Osteoblast (primary cell): ENCODE measurements around the gene NID1. TPM values are rescaled to one million over a fixed set of nuclear protein-coding genes. Genes with fewer than 3 reads are reported as not detected.

Experiments
- DNase-seq: peaks from one replicate; pipeline ENCODE4 v3.0.0; 2011; ENCODE audit warnings: low spot score, mixed read lengths; ENCODE audit not compliant: insufficient read length; ENCODE audit errors: missing footprints
- H2AFZ ChIP-seq: 2 replicates; pipeline ENCODE4 v1.6.0; 2011; ENCODE audit warnings: mild to moderate bottlenecking, low read length
- H3K27ac ChIP-seq: 2 replicates; pipeline ENCODE4 v1.5.1; 2011; ENCODE audit warnings: mild to moderate bottlenecking, low read depth, low read length, moderate library complexity
- H3K27me3 ChIP-seq: 2 replicates; pipeline ENCODE4 v1.6.0; 2012; ENCODE audit warnings: mild to moderate bottlenecking, control low read depth, inconsistent platforms, low read length, moderate library complexity; ENCODE audit not compliant: insufficient read depth
- H3K36me3 ChIP-seq: 2 replicates; pipeline ENCODE4 v1.5.1; 2011; ENCODE audit warnings: mild to moderate bottlenecking, low read length, control low read depth, moderate library complexity; ENCODE audit not compliant: insufficient read depth
- H3K4me1 ChIP-seq: 2 replicates; pipeline ENCODE4 v1.5.1; 2011; ENCODE audit warnings: mild to moderate bottlenecking, low read length, control low read depth, moderate library complexity; ENCODE audit not compliant: insufficient read depth
- H3K4me2 ChIP-seq: 2 replicates; pipeline ENCODE4 v1.6.0; 2011; ENCODE audit warnings: mild to moderate bottlenecking, low read length; ENCODE audit not compliant: insufficient read depth
- H3K4me3 ChIP-seq: fragments of 200-600 bp; sonication (generic); 3 replicates; pipeline ENCODE4 v1.5.1; 2012; ENCODE audit warnings: mild to moderate bottlenecking, low read length, inconsistent platforms; ENCODE audit not compliant: insufficient read depth
- H3K79me2 ChIP-seq: 2 replicates; pipeline ENCODE4 v1.6.0; 2012; ENCODE audit warnings: mild to moderate bottlenecking, low read length, control low read depth, inconsistent platforms; ENCODE audit not compliant: insufficient read depth
- H3K9me3 ChIP-seq: 2 replicates; pipeline ENCODE4 v1.5.1; 2011; ENCODE audit warnings: low read depth, low read length, control low read depth
- H4K20me1 ChIP-seq: 2 replicates; pipeline ENCODE4 v1.6.0; 2012; ENCODE audit warnings: mild to moderate bottlenecking, low read length, control low read depth; ENCODE audit not compliant: insufficient read depth
- total RNA-seq: library from RNA; depleted of rRNA; stranded (reverse); fragments of >200 nt; gene quantifications from 2 replicates; pipeline ENCODE4 v1.2.3, GENCODE V29; 2012
- TF ChIP-seq, protein P1 (sequence below): IDR thresholded peaks from 2 replicates; pipeline ENCODE4 v1.5.1; 2011; ENCODE audit warnings: mild to moderate bottlenecking, low read depth, low read length, moderate library complexity; ENCODE audit errors: extremely low read depth

Gene NID1
- total RNA-seq, 1 donor: 40.2 TPM

- Histone ChIP-seq H3K27me3 (no peaks in the 10 kb centered on the region), H3K9me3 (no peaks in the 10 kb centered on the region), H3K4me1 (no peaks in the 10 kb centered on the region), H3K4me3 (no peak overlapping the region), H3K79me2 (no peaks in the 10 kb centered on the region), H2AFZ (no peak overlapping the region), H3K36me3 (no peaks in the 10 kb centered on the region), H4K20me1 (no peaks in the 10 kb centered on the region), H3K4me2 (no peak overlapping the region), H3K27ac (no peak overlapping the region)
- TF ChIP-seq, protein P1, sequence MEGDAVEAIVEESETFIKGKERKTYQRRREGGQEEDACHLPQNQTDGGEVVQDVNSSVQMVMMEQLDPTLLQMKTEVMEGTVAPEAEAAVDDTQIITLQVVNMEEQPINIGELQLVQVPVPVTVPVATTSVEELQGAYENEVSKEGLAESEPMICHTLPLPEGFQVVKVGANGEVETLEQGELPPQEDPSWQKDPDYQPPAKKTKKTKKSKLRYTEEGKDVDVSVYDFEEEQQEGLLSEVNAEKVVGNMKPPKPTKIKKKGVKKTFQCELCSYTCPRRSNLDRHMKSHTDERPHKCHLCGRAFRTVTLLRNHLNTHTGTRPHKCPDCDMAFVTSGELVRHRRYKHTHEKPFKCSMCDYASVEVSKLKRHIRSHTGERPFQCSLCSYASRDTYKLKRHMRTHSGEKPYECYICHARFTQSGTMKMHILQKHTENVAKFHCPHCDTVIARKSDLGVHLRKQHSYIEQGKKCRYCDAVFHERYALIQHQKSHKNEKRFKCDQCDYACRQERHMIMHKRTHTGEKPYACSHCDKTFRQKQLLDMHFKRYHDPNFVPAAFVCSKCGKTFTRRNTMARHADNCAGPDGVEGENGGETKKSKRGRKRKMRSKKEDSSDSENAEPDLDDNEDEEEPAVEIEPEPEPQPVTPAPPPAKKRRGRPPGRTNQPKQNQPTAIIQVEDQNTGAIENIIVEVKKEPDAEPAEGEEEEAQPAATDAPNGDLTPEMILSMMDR: no peak
- DNase-seq: no peak
Observed at GRCh38 chr1:236091933-236092318, 27.0 kb upstream of the NID1 start.

DNA sequence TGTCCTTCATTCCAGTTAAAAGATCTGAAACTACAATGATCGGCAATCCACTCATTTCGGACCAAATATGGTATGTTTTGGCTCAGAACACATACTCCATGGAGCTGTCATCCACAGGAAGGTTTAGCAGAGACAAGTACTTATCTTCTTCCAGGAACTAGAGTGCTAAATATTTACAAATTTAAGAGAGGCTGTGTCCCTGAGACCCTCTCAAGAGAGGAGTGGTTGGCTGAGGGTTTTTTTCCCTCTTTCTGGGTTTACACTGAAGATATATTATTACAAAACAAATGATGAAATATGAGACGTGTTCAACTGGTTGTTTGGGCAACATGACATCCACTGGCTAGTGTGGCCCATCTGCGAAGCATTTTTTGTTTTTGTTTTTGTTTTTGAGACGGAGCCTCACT is 25.9 kb upstream of the NID1 start:
- Histone ChIP-seq H3K36me3 (no peaks in the 10 kb centered on the region), H3K27ac (no peak overlapping the region), H3K4me2 (peak overlapping the region; percentile 78), H3K4me1 (no peaks in the 10 kb centered on the region), H2AFZ (peak overlapping the region; percentile 85), H3K27me3 (no peaks in the 10 kb centered on the region), H4K20me1 (no peaks in the 10 kb centered on the region), H3K4me3 (peak overlapping the region; percentile 57), H3K9me3 (no peaks in the 10 kb centered on the region), H3K79me2 (no peaks in the 10 kb centered on the region)
- TF ChIP-seq, protein P1: no peak
- DNase-seq: no peak

GRCh38 chr1:236089046-236089773 is 24.3 kb upstream of the NID1 start:
- H3K4me1 ChIP-seq: no peaks in the 10 kb centered on the region
- H3K27ac ChIP-seq: no peak overlapping the region
- H3K9me3 ChIP-seq: no peaks in the 10 kb centered on the region
- no peaks in the 10 kb centered on the region for H4K20me1 ChIP-seq
- no peaks in the 10 kb centered on the region for H3K36me3 ChIP-seq
- no peak for DNase-seq
- H2AFZ ChIP-seq: no peak overlapping the region
- no peak overlapping the region for H3K4me2 ChIP-seq
- TF ChIP-seq, protein P1: no peak
- H3K79me2 ChIP-seq: no peaks in the 10 kb centered on the region
- H3K4me3 ChIP-seq: no peak overlapping the region
- H3K27me3 ChIP-seq: no peaks in the 10 kb centered on the region

DNA sequence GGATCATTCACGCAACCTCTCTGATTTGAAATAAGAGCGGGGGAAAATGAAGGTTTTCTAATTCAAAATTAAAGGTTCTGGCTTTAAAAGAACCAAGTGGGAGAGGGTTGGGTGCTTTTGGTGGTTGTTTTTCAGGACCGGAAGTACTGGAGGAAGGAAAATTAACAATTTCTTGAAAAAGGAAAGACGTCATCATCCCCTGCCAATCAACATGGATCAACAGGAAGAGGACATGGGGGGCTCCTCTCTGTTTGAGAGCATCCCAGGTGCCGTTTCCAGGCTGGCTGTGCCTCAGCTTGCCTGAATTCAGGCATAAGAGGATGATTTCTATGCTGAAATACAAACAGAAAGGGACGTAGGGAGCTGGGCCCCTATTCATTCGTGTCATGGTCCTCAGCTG is 21.6 kb upstream of the NID1 start:
- no peaks in the 10 kb centered on the region for H3K27me3 ChIP-seq
- no peaks in the 10 kb centered on the region for H3K36me3 ChIP-seq
- DNase-seq: no peak
- no peaks in the 10 kb centered on the region for H3K9me3 ChIP-seq
- H3K4me3 ChIP-seq: no peak overlapping the region
- H3K27ac ChIP-seq: no peak overlapping the region
- peak overlapping the region; percentile 34 for H2AFZ ChIP-seq
- H3K4me1 ChIP-seq: no peaks in the 10 kb centered on the region
- TF ChIP-seq, protein P1: no peak
- no peaks in the 10 kb centered on the region for H3K79me2 ChIP-seq
- H4K20me1 ChIP-seq: no peaks in the 10 kb centered on the region
- no peak overlapping the region for H3K4me2 ChIP-seq
